HL-60 (cell line): Measurements from ENCODE around the gene MVK.

ENCODE experiments used
- CTCF ChIP-seq: IDR thresholded peaks from one replicate; pipeline ENCODE4 v1.5.1; 2011; ENCODE audit warnings: low read length, control low read depth, inconsistent platforms; ENCODE audit not compliant: insufficient read depth
- POLR2AphosphoS5 ChIP-seq: IDR thresholded peaks from 2 replicates; pipeline ENCODE4 v1.6.1; 2012; ENCODE audit warnings: low read depth

DNA sequence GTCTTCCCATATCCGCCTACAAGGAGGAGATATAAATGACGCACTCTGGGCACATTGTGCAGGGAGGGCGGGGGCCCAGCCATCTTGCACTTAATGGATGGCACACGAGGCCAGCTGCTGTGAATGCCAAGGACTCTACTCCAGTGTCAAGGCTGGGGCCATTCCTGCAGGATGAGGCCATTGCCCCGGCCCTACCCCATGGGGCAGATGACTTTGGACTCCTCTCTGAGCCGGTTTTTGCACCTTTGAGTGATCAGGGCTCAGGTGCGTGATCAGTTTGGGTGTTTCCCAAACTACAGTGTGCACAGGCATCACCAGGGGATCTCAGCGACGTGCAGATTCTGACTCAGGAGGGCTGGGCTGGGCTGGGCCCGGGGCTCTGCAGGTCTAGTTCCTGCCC is 16.4 kb upstream of the MVK start:
- TF ChIP-seq CTCF (no peak), POLR2AphosphoS5 (no peak)
